HFFc6 (cell line): ENCODE data around the gene BIRC3. TPM values are rescaled to one million over a fixed set of nuclear protein-coding genes. Genes with fewer than 3 reads are reported as not detected.

Experiments used
- DNase-seq: peaks from one replicate; pipeline ENCODE4 v3.0.0-alpha.2; 2018
- H3K27ac Mint-ChIP-seq: 2 replicates; pipeline ENCODE4 v1.8.0; 2020; ENCODE audit warnings: mild to moderate bottlenecking, mixed read lengths
- H3K27me3 Mint-ChIP-seq: 2 replicates; pipeline ENCODE4 v1.8.0; 2021; ENCODE audit warnings: mild to moderate bottlenecking, moderate library complexity, mixed read lengths; ENCODE audit not compliant: insufficient read depth
- H3K36me3 Mint-ChIP-seq: 2 replicates; pipeline ENCODE4 v1.8.0; 2021; ENCODE audit warnings: low read depth, mixed read lengths
- H3K4me1 Mint-ChIP-seq: 2 replicates; pipeline ENCODE4 v1.8.0; 2020; ENCODE audit warnings: low read depth, mixed read lengths
- H3K4me3 Mint-ChIP-seq: 2 replicates; pipeline ENCODE4 v1.8.0; 2020; ENCODE audit warnings: mild to moderate bottlenecking, moderate library complexity, mixed read lengths
- H3K9me3 Mint-ChIP-seq: 2 replicates; pipeline ENCODE4 v1.8.0; 2020; ENCODE audit warnings: mild to moderate bottlenecking, mixed read lengths
- CTCF ChIP-seq: fragments of 200-600 bp; sonication (generic); IDR thresholded peaks from 2 replicates; pipeline ENCODE4 v1.5.0; 2021; ENCODE audit warnings: antibody characterized with exemption, mild to moderate bottlenecking
- total RNA-seq, 6 experiments: library from RNA; stranded (reverse); fragmentation: NEBNext Ultra II Directional; extraction: Animal tissue kit (Norgen Biotek cat#: 25700); gene quantifications; 2 replicates in 1 of 6; 3 replicates in 5 of 6; pipeline ENCODE4 v1.2.3, GENCODE V29; 2021

BIRC3 gene
- total RNA-seq, 6 experiments from 2014 or later, result 0.35 to 0.66 (median 0.42) TPM

- Mint-ChIP-seq H3K36me3 (no peaks in the 10 kb centered on the region), H3K27me3 (peaks cover 3% of the 10 kb centered on the region), H3K4me1 (peaks cover 41% of the 10 kb centered on the region), H3K27ac (peak overlapping the region; percentile 89), H3K9me3 (no peaks in the 10 kb centered on the region), H3K4me3 (peak overlapping the region; percentile 90)
- TF ChIP-seq CTCF, result no peak
- DNase-seq, result no peak
Observed at GRCh38 chr11:102313238-102313940, 3.9 kb upstream of the BIRC3 start.

- peaks cover 47% of the 10 kb centered on the region for H3K4me1 Mint-ChIP-seq
- H3K27ac Mint-ChIP-seq, result no peak overlapping the region
- H3K36me3 Mint-ChIP-seq, result no peaks in the 10 kb centered on the region
- no peak for DNase-seq
- H3K27me3 Mint-ChIP-seq, result peaks cover 3% of the 10 kb centered on the region
- no peak overlapping the region for H3K4me3 Mint-ChIP-seq
- no peaks in the 10 kb centered on the region for H3K9me3 Mint-ChIP-seq
- no peak for TF ChIP-seq CTCF
Observed at GRCh38 chr11:102314784-102315183, 2.5 kb upstream of the BIRC3 start.

- H3K27me3 Mint-ChIP-seq, result peaks cover 3% of the 10 kb centered on the region
- H3K4me1 Mint-ChIP-seq, result peaks cover 51% of the 10 kb centered on the region
- no peak for DNase-seq
- no peak overlapping the region for H3K27ac Mint-ChIP-seq
- no peak overlapping the region for H3K4me3 Mint-ChIP-seq
- no peak for TF ChIP-seq CTCF
- H3K36me3 Mint-ChIP-seq, result no peaks in the 10 kb centered on the region
- no peaks in the 10 kb centered on the region for H3K9me3 Mint-ChIP-seq
Observed at GRCh38 chr11:102316346-102316904, 859 bp upstream of the BIRC3 start.

DNA sequence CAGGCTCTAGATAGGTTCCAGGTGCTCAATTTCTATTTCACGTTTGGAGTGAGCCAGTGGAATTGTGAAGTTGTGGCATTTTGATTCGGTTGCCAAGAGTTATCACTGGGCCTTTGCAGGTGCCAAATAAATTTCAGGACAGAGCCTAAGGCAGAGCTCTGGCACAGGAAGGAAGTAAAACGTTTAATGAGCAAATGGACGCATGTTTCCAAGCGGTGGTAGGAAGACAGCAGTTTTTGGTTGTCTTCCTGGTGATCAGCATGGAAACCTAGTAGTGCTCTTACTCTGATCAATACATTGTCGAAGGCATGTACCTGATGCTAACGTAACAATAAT lies 452 bp downstream of the BIRC3 start:
- Mint-ChIP-seq H3K36me3 (no peaks in the 10 kb centered on the region), H3K9me3 (no peaks in the 10 kb centered on the region), H3K27me3 (peaks cover 3% of the 10 kb centered on the region), H3K4me3 (peak overlapping the region; percentile 89), H3K4me1 (peaks cover 58% of the 10 kb centered on the region), H3K27ac (peak overlapping the region; percentile 60; the same call in 1 of the 2 replicates)
- no peak for DNase-seq
- TF ChIP-seq CTCF, result no peak

GRCh38 chr11:102318469-102318868 lies 1.2 kb downstream of the BIRC3 start:
- Mint-ChIP-seq H3K36me3 (no peaks in the 10 kb centered on the region), H3K27ac (no peak overlapping the region), H3K27me3 (no peaks in the 10 kb centered on the region), H3K4me1 (peaks cover 58% of the 10 kb centered on the region), H3K9me3 (no peaks in the 10 kb centered on the region), H3K4me3 (peak overlapping the region; percentile 1; the same call in 1 of the 2 replicates)
- no peak for DNase-seq
- TF ChIP-seq CTCF, result no peak
